Astrocyte of the spinal cord (primary cell): ENCODE data around the gene DAB1.
"Not testable (repeated sequence)": the region's sequence is repeated elsewhere in the genome, so short reads cannot be mapped to it uniquely, and the experiment has no call there.

Experiments used
- DNase-seq: peaks from one replicate; pipeline ENCODE4 v3.0.0; 2011; ENCODE audit warnings: low read depth, low spot score
- H3K4me3 ChIP-seq: 2 replicates; pipeline ENCODE4 v1.5.1; 2011; ENCODE audit warnings: low read depth, mild to moderate bottlenecking, low read length, moderate library complexity
- CTCF ChIP-seq: IDR thresholded peaks from 2 replicates; pipeline ENCODE4 v1.5.1; 2012; ENCODE audit warnings: low read depth, mild to moderate bottlenecking, low read length, inconsistent platforms
- in situ Hi-C: cut with HindIII; loops from 2 replicates; pipeline ENCODE4 v1.10.0; 2017; ENCODE audit warnings: low sequenced_read_pairs

Gene DAB1

GRCh38 chr1:57360846-57361407 lies 62.9 kb downstream of the DAB1 start:
- in situ Hi-C loops = no loop called here
- no peak overlapping the region for H3K4me3 ChIP-seq
- TF ChIP-seq CTCF = no peak
- DNase-seq = no peak

- no peak overlapping the region for H3K4me3 ChIP-seq
- TF ChIP-seq CTCF = no peak
- in situ Hi-C loops = no loop called here
- DNase-seq = no peak
Measured at GRCh38 chr1:57357462-57357861, 66.4 kb downstream of the DAB1 start.

- in situ Hi-C loops = no loop called here
- TF ChIP-seq CTCF = no peak
- H3K4me3 ChIP-seq = no peak overlapping the region
- DNase-seq = no peak
Measured at GRCh38 chr1:57353654-57354053, 70.2 kb downstream of the DAB1 start.

- in situ Hi-C loops = no loop called here
- H3K4me3 ChIP-seq = no peak overlapping the region
- TF ChIP-seq CTCF = no peak
- no peak for DNase-seq
Measured at GRCh38 chr1:57350610-57351009, 73.2 kb downstream of the DAB1 start.

GRCh38 chr1:57348921-57349320 lies 74.9 kb downstream of the DAB1 start:
- H3K4me3 ChIP-seq = no peak overlapping the region
- in situ Hi-C loops = no loop called here
- TF ChIP-seq CTCF = no peak
- no peak for DNase-seq

GRCh38 chr1:57345916-57346315 lies 77.9 kb downstream of the DAB1 start:
- no peak overlapping the region for H3K4me3 ChIP-seq
- no peak for DNase-seq
- TF ChIP-seq CTCF = no peak
- in situ Hi-C loops = no loop called here

- in situ Hi-C loops = no loop called here
- TF ChIP-seq CTCF = no peak
- DNase-seq = no peak
- H3K4me3 ChIP-seq = no peak overlapping the region
Measured at GRCh38 chr1:57344265-57344664, 79.6 kb downstream of the DAB1 start.

- H3K4me3 ChIP-seq, in situ Hi-C loops, DNase-seq: not testable (repeated sequence)
Measured at GRCh38 chr1:57343298-57343915, 80.5 kb downstream of the DAB1 start.
